Lung (tissue), 12 donors: Measurements from ENCODE around the gene PATJ. TPM values are rescaled to one million over a fixed set of nuclear protein-coding genes. Genes with fewer than 3 reads are reported as not detected.

ENCODE experiments used
- ATAC-seq: fragments of 200-7000 bp; cut with Tn5 transposase; one replicate; pipeline ENCODE4 v1.9.1; 2020; ENCODE audit warnings: moderate number of reproducible peaks; ENCODE audit not compliant: insufficient read depth, low FRiP score
- DNase-seq, 3 donors: peaks; one replicate each; pipeline ENCODE4 v3.0.0-alpha.2; 2013 to 2017
- H3K27ac ChIP-seq, 2 donors: one replicate each; pipeline ENCODE4 v1.5.1; 2013; ENCODE audit warnings: mild to moderate bottlenecking in 2 of 2, moderate library complexity in 2 of 2, control low read depth in 1 of 2, inconsistent platforms in 1 of 2, low read depth in 1 of 2, low read length in 1 of 2
- H3K27me3 ChIP-seq, 3 donors: one replicate each; pipeline ENCODE4 v1.5.1; 2013; ENCODE audit warnings: low read length in 2 of 3; ENCODE audit not compliant: control insufficient read depth in 3 of 3, insufficient read depth in 3 of 3
- H3K36me3 ChIP-seq, 4 donors: one replicate each; pipeline ENCODE4 v1.5.1; 2013; ENCODE audit warnings: low read length in 4 of 4, mild to moderate bottlenecking in 1 of 4, moderate library complexity in 1 of 4; ENCODE audit not compliant: control insufficient read depth in 4 of 4, insufficient read depth in 4 of 4
- H3K4me1 ChIP-seq, 5 donors: one replicate each; pipeline ENCODE4 v1.5.1; 2013; ENCODE audit warnings: low read length in 5 of 5, mild to moderate bottlenecking in 2 of 5, moderate library complexity in 1 of 5; ENCODE audit not compliant: control insufficient read depth in 5 of 5, insufficient read depth in 5 of 5
- H3K4me3 ChIP-seq: one replicate; pipeline ENCODE4 v1.5.1; 2013; ENCODE audit warnings: mild to moderate bottlenecking, control low read depth, moderate library complexity
- H3K9ac ChIP-seq, 2 donors: one replicate each; pipeline ENCODE4 v1.5.1; 2013; ENCODE audit warnings: low read length in 2 of 2, control low read depth in 1 of 2; ENCODE audit not compliant: insufficient read depth in 1 of 2
- H3K9me3 ChIP-seq, 4 donors: one replicate each; pipeline ENCODE4 v1.5.1; 2013; ENCODE audit warnings: low read length in 3 of 4, mild to moderate bottlenecking in 1 of 4, moderate library complexity in 1 of 4; ENCODE audit not compliant: control insufficient read depth in 4 of 4, insufficient read depth in 3 of 4
- WGBS, 2 donors: extraction: QIAGEN DNeasy Blood & Tissue Kit; methylation state at CpG; one replicate each; pipeline ENCODE4 v1.1.7; 2013; 5-methylcytosine and 5-hydroxymethylcytosine counted together
- polyA plus RNA-seq, 2 donors: library from polyadenylated mRNA; stranded (reverse); fragments of 200-250 nt; gene quantifications; one replicate each; pipeline ENCODE4 v1.2.1, GENCODE V29; 2013
- total RNA-seq, 2 donors: library from RNA; depleted of rRNA in 1 of 2; stranded (reverse); fragments of >200 nt in 1 of 2; gene quantifications; one replicate each; pipeline ENCODE4 v1.2.1, GENCODE V29; 2014 to 2021
- TF ChIP-seq, protein P1 (sequence below): IDR thresholded peaks from 2 replicates; pipeline ENCODE4 v1.5.1; 2012; ENCODE audit warnings: mild to moderate bottlenecking; ENCODE audit errors: control extremely low read depth, extremely low read depth
- donor health status: control.
- donor health status: control.
- donor health status: Bipolar disorder and iron deficiency.
- donor health status: healthy.
- donor health status: DM: yes; HTN: yes; CAD: no.

The PATJ gene
- total and polyA plus RNA-seq, 4 donors, result 5.3 to 115 (median 26.8) TPM

DNA sequence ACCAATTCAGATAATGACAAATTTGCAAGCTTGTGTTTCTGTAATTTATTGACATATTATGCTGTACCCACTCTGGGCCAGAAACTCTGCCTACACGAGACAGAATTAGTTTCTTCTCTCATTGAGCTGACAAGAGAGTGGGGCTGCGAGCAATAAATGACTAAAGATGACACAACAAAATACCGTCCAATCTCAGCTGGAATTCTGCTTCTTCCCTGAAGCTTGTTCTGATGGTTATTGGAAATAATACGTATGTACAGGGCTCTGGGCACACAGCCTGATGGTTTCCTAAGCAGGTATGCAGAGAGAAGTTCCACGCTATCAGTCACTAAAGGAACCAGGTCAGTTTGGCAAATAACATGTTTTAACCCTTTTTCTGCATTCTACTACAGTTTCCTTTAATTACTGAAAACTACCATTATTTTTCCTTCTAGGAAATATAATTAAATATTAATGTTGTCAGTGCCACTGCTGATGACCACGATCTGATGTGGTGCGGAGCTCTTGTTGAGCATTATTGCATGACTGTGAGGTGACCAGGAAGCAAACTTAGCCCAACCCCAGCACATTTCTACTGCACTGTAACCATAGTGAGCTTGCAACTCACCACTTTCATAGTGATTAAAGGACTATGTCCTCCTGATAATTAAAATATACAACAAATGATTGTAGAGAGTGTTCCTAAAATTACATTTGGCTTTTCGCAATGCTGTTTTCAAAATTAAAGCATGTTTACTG lies 231.0 kb downstream of the PATJ start:
- WGBS, 2 donors, result 87 to 90% methylated on average over 8 of the region's 8 CpGs
- ATAC-seq, result no peak

DNA sequence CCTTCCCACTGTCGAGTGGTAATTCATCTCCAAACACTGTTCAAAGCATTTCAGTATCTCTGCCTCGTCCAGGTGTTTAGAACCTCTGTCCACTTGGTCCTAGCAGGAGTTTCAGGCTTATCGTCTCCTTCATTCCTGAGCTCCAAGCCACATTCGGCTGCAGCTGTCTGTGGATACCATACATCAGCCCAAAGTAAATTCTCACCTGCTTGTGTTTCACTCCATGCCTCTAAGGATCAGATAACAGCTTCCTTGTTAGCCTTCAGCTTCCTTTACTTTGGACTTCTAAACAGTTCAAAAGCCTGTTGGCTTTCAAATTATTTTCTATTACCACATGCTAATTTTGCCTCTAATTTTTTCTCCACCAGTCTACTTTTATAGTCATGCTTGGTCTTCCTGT lies 233.4 kb downstream of the PATJ start:
- Histone ChIP-seq H3K27ac (no peak overlapping the region), H3K27me3 (no peaks in the 10 kb centered on the region), H3K36me3 (no peaks in the 10 kb centered on the region), H3K9ac (no peak overlapping the region), H3K4me1 (no peaks in the 10 kb centered on the region), H3K4me3 (no peak overlapping the region), H3K9me3 (no peaks in the 10 kb centered on the region)
- WGBS, 2 donors, result 77 to 82% methylated on average over 4 of the region's 4 CpGs
- TF ChIP-seq, protein P1, sequence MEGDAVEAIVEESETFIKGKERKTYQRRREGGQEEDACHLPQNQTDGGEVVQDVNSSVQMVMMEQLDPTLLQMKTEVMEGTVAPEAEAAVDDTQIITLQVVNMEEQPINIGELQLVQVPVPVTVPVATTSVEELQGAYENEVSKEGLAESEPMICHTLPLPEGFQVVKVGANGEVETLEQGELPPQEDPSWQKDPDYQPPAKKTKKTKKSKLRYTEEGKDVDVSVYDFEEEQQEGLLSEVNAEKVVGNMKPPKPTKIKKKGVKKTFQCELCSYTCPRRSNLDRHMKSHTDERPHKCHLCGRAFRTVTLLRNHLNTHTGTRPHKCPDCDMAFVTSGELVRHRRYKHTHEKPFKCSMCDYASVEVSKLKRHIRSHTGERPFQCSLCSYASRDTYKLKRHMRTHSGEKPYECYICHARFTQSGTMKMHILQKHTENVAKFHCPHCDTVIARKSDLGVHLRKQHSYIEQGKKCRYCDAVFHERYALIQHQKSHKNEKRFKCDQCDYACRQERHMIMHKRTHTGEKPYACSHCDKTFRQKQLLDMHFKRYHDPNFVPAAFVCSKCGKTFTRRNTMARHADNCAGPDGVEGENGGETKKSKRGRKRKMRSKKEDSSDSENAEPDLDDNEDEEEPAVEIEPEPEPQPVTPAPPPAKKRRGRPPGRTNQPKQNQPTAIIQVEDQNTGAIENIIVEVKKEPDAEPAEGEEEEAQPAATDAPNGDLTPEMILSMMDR, result no peak
- DNase-seq (no peak), ATAC-seq (no peak)

More for the DNA sequence above, 231.0 kb downstream of the PATJ start:
- Histone ChIP-seq H3K27me3 (no peaks in the 10 kb centered on the region), H3K4me1 (no peaks in the 10 kb centered on the region), H3K9me3 (no peaks in the 10 kb centered on the region), H3K9ac (no peak overlapping the region), H3K4me3 (no peak overlapping the region), H3K27ac (peak overlapping the region in 1 of 2 donors; percentile 53), H3K36me3 (no peaks in the 10 kb centered on the region)
- no peak for DNase-seq
- TF ChIP-seq, protein P1, result no peak

DNA sequence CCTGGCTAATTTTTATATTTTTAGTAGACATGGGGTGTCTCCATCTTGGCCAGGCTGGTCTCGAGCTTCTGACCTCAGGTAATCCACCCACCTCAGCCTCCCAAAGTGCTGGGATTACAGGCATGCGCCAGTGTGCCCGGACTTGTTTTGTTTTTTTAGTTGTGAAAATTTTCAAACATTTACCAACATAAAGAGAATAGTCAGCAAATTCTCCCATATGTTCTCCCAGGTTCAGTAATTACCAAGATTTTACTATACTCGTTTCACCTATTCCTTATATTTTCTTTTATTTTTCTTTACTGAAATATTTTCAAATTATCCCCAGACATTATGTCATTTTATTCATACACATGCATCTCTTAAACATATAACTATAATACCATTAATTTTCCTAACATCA lies 234.3 kb downstream of the PATJ start:
- no peak overlapping the region for H3K27ac ChIP-seq
- no peaks in the 10 kb centered on the region for H3K9me3 ChIP-seq
- H3K36me3 ChIP-seq, result no peaks in the 10 kb centered on the region
- DNase-seq (no peak), ATAC-seq (no peak)
- H3K27me3 ChIP-seq, result no peaks in the 10 kb centered on the region
- WGBS, 2 donors, result 93 to 97% methylated on average over 4 of the region's 4 CpGs
- no peaks in the 10 kb centered on the region for H3K4me1 ChIP-seq
- no peak overlapping the region for H3K9ac ChIP-seq
- TF ChIP-seq, protein P1, result no peak
- H3K4me3 ChIP-seq, result no peak overlapping the region

DNA sequence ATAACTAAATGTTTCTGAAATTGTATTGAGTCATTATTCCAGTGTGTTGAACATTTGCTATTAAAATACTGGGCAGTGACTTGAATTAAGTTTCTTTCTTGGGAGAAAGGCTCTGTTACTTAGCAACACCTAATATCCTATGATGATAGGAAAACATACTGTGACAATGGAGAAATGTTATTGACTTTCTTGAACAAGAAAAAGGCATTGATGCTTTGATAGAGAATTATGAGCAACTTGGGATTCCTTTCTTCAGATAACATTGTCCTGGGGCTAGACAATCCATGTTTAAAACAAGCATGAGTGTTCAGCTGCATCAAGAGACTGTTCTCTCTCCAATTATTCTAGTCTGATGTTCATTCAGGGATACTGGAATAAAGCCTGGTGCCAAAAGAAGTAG lies 236.5 kb downstream of the PATJ start:
- Histone ChIP-seq H3K36me3 (no peaks in the 10 kb centered on the region), H3K9ac (no peak overlapping the region), H3K27me3 (no peaks in the 10 kb centered on the region), H3K4me3 (no peak overlapping the region), H3K27ac (no peak overlapping the region), H3K4me1 (no peaks in the 10 kb centered on the region), H3K9me3 (no peaks in the 10 kb centered on the region)
- TF ChIP-seq, protein P1, result no peak
- DNase-seq (peak in 2 of 3 donors; percentile 5 to 8), ATAC-seq (no peak)
